DMS153 (cell line): Measurements from ENCODE around the gene SUPT6H.

Experiments used
- DNase-seq: peaks from one replicate; lab custom pipeline; 2025; lab: John Stamatoyannopoulos, UW

The SUPT6H gene

GRCh38 chr17:28661635-28662526 lies at the start of gene SUPT6H, which contains the start of gene SDF2:
Gene SUPT6H (plus strand): TSS chr17:28662205. CDS start chr17:28673402, 11,197 bp downstream.
Gene SDF2 (minus strand): TSS chr17:28661906. CDS start chr17:28661876, 30 bp downstream.
- peak; percentile 70 for DNase-seq

GRCh38 chr17:28612531-28612930 lies 49.5 kb upstream of the SUPT6H start:
- DNase-seq: peak; percentile 18

GRCh38 chr17:28612936-28613872 lies 48.8 kb upstream of the SUPT6H start:
- DNase-seq: no peak

DNA sequence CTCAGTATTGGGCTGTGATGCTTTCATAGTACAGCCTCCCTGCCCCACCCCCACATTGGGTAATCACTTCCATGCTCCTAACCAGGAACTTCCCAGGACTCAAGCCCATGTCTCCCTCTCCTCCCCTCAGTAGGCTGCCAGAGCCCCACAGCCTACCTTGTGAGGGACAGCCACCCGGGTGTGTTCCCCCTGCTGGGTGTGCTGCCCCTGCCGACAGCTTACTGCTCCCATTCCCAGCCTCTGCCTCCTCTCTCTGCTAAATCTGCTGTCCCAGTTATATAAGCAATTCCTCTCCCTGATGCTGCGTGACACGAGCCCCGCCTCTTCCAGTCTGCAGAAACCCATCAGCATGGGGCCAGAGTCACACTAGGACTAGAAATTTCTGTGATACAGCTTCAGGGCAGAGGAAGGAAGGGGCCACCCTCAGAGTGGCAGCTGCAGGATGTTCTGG lies 48.0 kb upstream of the SUPT6H start, which contains the start of gene RSKR:
RSKR (minus strand) TSS at position 255 of the 451 bp plus-strand sequence; CDS start at position 231, 24 bp downstream.
- DNase-seq: no peak

DNA sequence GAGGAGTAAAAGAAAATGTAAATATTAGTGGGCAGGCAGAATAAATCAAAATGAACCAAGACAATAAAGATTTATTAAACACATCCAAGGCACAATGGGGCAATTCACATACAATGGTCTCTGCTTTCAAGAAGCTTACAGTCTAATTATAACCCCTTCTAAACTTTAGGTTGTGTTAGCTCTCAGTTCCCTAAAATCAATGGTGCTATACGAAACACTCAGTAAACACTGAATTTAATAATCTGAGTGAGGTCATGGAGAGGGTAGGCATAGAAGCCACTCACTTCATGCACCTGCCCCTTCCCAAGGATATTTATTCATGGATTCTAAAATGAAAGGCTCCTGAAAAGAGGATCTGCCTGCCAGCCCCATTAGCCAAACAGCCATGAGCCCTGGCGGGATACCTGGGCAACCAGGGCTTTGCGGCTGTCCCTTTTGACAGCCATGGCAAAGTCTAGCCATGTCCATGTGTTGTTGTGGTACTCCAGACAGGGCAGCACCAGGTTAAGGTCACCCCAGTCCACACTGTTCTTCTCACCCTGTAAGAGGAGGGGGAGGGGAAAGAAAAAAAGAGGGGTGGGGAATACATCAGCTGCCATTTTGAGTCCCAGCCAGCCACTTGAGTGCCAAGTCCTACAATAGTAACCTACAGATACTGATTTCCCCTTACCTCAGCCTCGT lies 46.6 kb upstream of the SUPT6H start:
- no peak for DNase-seq

DNA sequence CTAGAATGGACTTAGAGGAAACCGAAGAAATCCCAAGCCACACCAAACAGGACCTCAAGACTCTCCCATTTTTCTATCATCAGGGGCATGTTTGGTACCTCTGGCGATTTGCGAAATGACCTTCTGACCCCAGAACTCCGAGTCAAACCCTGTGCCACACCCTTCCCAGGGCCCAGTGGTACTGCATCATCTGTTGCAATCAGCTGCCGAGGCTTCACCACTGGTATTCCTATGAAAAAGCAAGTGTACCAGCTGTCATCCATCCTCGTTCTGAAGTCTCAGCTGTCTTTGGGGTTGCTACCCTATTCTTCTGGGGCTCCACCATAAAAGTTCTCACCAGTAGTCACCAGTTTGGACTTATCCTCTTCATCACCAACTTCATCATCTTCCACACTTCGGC lies 45.7 kb upstream of the SUPT6H start:
- no peak for DNase-seq

- DNase-seq: no peak
These were observed 43.5 kb upstream of the SUPT6H start for GRCh38 chr17:28618464-28618863.

DNA sequence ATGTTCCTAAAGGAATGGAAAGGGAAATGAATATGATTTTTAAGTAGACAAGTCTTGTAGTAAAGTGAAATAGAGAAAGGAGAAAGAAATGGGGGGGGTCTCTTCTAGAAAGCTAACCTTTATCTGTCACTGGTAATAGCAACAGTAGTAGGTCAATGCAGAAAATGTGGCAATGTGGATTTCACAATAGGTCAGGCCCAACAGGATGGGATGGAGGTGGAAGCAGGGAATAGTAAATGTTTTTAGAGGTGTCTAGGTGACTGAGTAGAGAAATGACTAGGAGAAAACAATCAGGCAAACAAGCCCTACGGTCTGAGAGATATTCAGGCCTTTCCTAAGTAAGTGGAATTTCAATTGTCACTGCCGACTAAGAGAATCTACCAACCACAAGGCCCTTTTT lies 42.0 kb upstream of the SUPT6H start:
- DNase-seq: no peak

GRCh38 chr17:28622186-28622585 lies 39.8 kb upstream of the SUPT6H start:
- no peak for DNase-seq

DNA sequence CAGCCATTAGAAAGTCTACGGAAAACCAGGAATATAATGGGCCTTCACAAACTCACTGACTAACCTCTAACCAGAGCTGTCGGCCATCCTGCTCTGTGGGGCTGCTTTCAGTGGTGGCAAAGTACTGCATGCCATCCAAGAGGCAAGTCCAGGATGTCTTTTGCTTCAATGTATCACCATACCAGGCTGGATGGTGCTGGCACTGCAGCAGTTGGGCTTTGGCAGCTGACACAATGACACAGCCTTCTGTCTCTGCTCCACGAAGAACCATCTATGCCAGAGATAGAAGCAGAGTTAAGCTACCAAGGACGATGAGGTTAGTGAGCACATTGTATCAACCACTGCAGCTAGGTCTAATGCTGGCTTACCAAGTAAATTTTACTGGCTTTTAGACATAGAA lies 38.3 kb upstream of the SUPT6H start:
- no peak for DNase-seq

GRCh38 chr17:28624148-28624547 lies 37.9 kb upstream of the SUPT6H start:
- no peak for DNase-seq

DNA sequence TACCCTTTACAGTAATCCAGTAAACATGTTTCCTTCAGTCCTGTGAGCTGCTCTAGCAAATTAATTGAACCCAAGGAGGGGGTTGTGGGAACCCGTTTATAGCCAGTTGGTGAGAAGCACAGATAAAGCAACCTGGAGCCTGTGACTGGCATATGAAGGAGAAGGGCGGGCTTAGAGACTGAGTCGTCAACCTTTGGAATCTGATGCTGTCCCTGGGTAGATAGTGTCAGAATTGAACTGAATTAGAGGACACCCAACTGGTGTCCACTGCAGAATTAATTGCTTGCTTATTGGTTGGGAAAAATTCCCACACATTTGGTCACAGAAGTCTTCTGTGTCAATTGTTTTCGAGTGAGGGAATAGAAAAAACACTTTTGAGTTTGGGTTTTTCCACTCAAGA lies 35.2 kb upstream of the SUPT6H start:
- no peak for DNase-seq

DNA sequence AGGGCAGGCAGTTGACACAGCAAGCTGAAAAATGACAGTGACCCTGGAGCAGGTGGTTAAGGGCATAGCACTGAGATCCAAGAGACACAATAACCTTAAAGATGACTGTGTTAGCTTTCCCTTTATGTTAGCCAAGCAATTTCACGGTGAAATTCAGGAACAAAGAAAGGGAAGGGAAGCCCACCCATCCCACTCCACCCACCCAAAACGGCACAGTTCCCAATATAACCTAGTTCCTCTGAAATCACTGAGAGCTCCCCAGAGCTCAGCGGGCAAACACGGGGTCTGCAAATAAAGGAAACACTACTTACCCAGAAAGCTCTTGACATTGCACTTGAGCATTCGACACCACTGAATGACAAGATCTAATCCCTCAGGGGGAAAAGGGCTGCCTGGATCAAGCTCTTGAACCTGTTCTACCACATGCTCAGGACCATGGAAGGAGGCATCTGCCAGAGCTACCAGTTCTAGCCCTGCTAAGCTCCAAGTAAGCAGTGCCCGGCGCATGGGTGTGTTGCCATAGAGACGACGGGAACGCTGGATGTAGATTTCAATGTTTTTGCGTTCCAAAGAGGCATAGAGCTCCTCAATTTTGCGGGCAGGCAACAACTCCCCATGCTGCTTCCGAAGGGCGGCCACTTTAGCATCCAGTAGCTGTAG lies 27.7 kb upstream of the SUPT6H start:
- no peak for DNase-seq

- DNase-seq: no peak
These were observed 26.5 kb upstream of the SUPT6H start for GRCh38 chr17:28635506-28635905.

- no peak for DNase-seq
These were observed 20.4 kb upstream of the SUPT6H start for GRCh38 chr17:28641579-28641978.

DNA sequence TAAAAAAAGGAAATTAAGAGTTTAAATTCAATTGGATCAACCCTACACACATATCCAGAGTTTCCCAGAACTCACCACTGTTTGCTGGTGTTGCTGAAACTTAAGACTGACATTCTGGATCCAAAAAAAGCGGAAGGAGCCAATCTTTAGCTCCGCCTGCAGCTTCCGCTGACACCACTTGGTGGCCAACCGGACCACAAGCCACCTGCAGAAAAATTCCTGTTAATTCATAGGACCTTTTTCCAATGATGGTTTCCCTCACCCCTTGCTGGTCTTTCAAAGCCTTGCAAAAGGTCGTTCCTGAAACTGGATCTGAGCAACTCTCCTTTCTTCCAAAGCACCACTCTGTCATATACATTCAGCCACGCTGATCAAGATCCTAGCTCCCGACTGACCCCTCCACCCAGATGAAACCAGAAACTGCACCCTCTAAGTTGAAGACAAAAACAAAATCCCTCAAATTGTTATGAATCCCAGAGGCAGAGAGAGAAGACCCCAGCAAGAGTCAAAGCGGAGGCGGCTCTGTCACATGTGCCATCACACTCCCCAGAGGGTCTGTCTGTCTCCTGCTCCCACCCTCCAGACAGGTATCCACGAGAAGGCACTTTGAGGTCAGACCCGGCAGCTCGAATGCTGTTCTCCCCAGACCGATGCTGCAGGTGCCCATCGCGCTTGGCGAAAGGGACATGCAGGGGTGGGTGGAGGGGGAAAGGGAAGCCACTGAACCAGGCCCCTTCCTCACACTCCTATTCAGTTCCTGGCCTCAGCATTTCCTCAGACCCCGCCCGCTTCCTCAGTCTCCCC lies 17.8 kb upstream of the SUPT6H start:
- DNase-seq: no peak

GRCh38 chr17:28644787-28645575 lies 17.0 kb upstream of the SUPT6H start, which contains the start of gene BLTP2:
Gene BLTP2 (minus strand): TSS chr17:28645158. CDS start chr17:28645056, 102 bp downstream.
- DNase-seq: peak; percentile 85

GRCh38 chr17:28645576-28645939 lies 16.4 kb upstream of the SUPT6H start:
- DNase-seq: no peak

- DNase-seq: peak; percentile 8
These were observed 15.8 kb upstream of the SUPT6H start for GRCh38 chr17:28646039-28646754.
